AML-193 (cell line): ENCODE measurements around the gene TTC38.
A peak's percentile ranks its signal among the peaks of the same experiment; 100 is the strongest.
"Not testable (repeated sequence)": the region's sequence is repeated elsewhere in the genome, so short reads cannot be mapped to it uniquely, and the experiment has no call there.

Source experiments
- DNase-seq, 2 experiments: peaks; one replicate each; lab custom pipeline; 2025; lab: John Stamatoyannopoulos, UW

The TTC38 gene

GRCh38 chr22:46296257-46297150 lies 28.7 kb downstream of the TTC38 start, which contains the start of gene GTSE1:
TSS of gene GTSE1 (plus strand) at chr22:46296870. CDS start at chr22:46297401, 531 bp downstream.
- DNase-seq: peak; percentile 94 to 95

GRCh38 chr22:46297151-46297812 lies 29.5 kb downstream of the TTC38 start:
- DNase-seq: peak in 1 of 2 experiments; percentile 15

- no peak for DNase-seq
Measured at GRCh38 chr22:46299101-46299500, 31.3 kb downstream of the TTC38 start.

GRCh38 chr22:46300491-46300890 lies 32.7 kb downstream of the TTC38 start:
- no peak for DNase-seq

GRCh38 chr22:46303347-46303965 lies 35.6 kb downstream of the TTC38 start:
- no peak for DNase-seq

GRCh38 chr22:46308283-46308988 lies 40.6 kb downstream of the TTC38 start:
- no peak for DNase-seq

GRCh38 chr22:46309526-46310085 lies 41.8 kb downstream of the TTC38 start:
- DNase-seq: no peak

GRCh38 chr22:46312056-46312455 lies 44.2 kb downstream of the TTC38 start:
- no peak for DNase-seq

GRCh38 chr22:46312848-46313247 lies 45.0 kb downstream of the TTC38 start:
- DNase-seq: not testable (repeated sequence)

GRCh38 chr22:46315976-46316375 lies 48.2 kb downstream of the TTC38 start:
- no peak for DNase-seq

- no peak for DNase-seq
Measured at GRCh38 chr22:46317646-46318045, 49.8 kb downstream of the TTC38 start.

- no peak for DNase-seq
Measured at GRCh38 chr22:46318576-46318975, 50.8 kb downstream of the TTC38 start.

GRCh38 chr22:46319319-46319718 lies 51.5 kb downstream of the TTC38 start:
- no peak for DNase-seq

- no peak for DNase-seq
Measured at GRCh38 chr22:46320166-46320710, 52.4 kb downstream of the TTC38 start.

GRCh38 chr22:46320716-46321386 lies 53.0 kb downstream of the TTC38 start:
- no peak for DNase-seq

GRCh38 chr22:46322711-46323110 lies 54.9 kb downstream of the TTC38 start:
- DNase-seq: no peak

GRCh38 chr22:46323162-46323561 lies 55.4 kb downstream of the TTC38 start:
- DNase-seq: no peak

GRCh38 chr22:46326066-46326680 lies 58.4 kb downstream of the TTC38 start:
- DNase-seq: no peak

GRCh38 chr22:46327691-46328465 lies 60.1 kb downstream of the TTC38 start:
- no peak for DNase-seq

GRCh38 chr22:46328797-46329196 lies 61.0 kb downstream of the TTC38 start:
- DNase-seq: no peak
